ENCODE results near the gene SAA2.
"Not testable (repeated sequence)": the region's sequence is repeated elsewhere in the genome, so short reads cannot be mapped to it uniquely, and the experiment has no call there.

The SAA2 gene

DNA sequence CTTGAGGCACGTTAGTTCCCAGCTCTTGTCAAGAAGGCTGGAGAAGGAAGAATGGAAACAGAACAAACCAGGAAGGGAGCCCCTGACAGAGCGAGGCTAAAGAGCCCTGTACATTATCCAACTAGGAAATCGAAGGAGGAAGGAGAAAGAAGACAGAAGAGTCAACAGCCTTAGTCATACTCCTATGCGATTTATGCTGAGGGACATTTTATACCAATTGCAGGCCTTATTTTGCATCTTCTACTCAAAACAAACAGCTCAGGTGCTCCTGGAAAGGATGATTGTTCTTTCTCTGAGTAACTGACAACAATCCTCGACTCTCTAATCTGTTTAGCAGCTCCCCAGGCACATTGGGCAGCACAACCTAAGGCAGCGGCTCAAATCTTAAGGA is 1.3 kb downstream of the SAA2 start:
- not testable (repeated sequence) for DNase-seq

DNA sequence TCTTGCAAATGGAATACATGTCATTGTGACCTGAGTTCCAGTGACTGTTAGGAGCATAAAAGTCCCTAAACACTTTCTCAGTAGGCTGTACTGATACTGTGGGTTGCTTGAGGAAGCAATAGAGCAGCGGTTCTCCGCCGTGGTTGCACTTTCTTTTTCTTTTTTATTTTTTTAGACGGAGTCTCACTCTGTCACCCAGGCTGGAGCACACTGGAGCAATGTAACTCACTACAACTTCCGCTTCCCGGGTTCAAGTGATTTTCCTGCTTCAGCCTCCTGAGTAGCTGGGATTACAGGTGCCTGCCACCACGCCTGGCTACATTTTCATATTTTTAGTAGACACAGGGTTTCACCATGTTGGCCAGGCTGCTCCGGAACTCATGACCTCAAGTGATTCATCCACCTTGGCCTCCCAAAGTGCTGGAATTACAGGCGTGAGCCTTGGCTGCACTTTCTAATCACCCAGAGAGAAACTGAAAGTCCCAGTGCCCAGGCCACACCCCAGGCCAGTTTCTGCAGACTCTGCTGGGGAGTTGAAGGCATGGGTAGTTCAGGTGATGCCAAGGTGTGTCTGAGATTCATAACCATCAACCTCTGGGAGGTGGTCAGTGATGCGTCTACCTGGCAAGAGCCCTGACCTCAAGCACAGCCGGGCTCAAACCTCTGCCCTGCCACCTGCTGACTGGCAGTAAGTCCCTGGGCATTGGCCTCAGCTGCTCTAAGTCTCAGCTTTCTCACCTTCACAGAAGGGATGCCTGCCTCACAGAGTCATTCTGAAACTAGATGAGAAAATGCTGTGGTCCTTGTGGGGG is 1.9 kb downstream of the SAA2 start:
- DNase-seq: not testable (repeated sequence)

- no peak for DNase-seq
Observed at GRCh38 chr11:18245396-18245795, 3.1 kb downstream of the SAA2 start.

GRCh38 chr11:18243783-18244362 is 4.6 kb downstream of the SAA2 start:
- peak; percentile 29 to 47 for DNase-seq

DNA sequence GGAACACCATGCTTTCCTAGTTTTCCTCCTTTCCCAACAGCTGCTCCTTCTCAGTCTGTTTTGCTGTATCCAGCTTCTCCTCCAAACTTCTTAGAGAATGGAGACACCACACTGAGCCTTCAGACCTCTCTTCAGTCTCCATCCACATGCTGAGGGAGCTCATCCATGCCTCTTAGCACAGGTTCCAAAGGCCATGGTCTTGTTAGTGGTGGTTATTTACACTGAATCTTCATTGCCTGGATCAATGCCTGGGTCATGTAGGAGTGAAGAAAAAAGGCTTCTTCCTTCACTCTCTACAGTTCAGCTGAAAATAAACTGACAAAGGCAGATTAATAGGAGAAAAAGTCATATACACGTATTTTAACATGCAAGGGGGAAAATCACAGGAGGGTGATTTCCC is 8.8 kb downstream of the SAA2 start:
- DNase-seq: peak in 1 of 2 experiments; percentile 17

- no peak for DNase-seq
Observed at GRCh38 chr11:18236664-18237356, 11.7 kb downstream of the SAA2 start, which contains the start of gene SAA4. TSS of gene SAA4 (minus strand) at chr11:18236802. CDS start at chr11:18235926, 876 bp downstream.

GRCh38 chr11:18235394-18236334 is 12.8 kb downstream of the SAA2 start:
- no peak for DNase-seq

DNA sequence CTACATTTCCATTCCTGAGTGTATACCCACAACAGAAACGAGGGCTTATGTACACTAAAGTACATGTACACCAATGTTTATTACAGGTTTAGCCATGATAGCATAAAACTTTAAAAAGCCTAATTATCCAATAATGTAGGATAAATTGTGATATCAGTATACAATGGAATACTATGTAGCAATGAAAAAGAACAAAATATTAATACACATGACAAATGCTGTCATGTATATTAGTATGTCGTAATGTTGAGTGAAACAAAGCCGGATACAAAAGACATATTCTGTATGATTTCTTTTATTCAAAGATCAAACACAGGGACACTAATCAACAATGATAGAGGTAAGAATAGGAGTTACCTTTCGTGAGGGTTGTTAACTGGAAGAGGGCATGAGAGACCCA is 14.6 kb downstream of the SAA2 start:
- DNase-seq: no peak

DNA sequence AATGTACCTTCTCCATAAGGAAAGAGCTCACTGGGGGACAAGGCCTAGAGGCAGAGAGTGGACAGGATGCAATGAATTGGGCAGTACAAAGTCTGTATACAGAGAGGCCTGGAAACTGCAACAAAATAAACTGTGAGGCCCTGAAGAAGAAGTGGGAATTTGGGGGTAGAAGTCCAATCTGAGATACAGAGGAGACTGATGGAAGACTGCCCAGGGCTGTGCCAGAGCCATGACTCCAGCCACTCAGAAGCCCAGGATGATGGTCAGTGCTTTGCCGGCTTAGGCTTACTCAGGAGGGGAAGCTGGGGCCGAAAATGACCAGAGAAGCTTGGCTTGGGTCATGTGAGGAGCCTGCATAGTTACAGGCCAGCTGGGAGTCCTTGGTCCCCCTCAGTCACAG is 17.6 kb downstream of the SAA2 start:
- no peak for DNase-seq

DNA sequence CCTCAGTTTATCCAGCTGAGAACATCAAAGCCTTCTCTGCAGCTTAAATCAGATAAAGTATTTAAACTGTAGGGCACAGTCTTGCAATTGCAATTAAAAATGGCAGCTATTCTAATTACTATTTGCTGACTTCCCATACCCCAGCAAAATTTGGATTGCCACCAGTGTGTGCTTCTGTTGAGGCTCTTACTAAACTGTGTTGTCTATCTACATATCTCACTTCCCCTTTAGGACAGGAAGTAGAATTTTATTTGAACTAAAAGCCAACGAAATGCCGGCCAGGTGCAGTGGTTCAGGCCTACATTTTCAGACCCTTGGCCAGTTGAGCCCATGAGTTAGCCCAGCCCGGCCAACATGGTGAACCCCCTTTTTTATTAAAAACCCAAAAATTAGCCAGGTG is 19.0 kb downstream of the SAA2 start:
- no peak for DNase-seq

DNA sequence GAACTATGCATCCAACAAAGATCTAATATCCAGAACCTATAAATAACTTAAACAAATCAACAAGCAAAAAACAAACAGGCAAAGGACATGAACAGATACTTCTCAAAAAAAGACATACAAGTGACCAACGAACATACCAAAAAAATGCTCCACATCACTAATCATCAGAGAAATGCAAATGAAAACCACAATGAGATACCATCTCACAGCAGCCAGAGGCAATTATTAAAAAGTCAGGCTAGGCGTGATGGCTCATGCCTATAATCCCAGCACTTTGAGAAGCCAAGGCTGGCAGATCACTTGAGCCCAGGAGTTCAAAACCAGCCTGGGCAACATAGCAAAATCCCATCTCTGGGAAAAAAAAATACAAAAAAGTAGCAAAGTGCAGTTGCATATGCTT is 22.6 kb downstream of the SAA2 start:
- DNase-seq: no peak

DNA sequence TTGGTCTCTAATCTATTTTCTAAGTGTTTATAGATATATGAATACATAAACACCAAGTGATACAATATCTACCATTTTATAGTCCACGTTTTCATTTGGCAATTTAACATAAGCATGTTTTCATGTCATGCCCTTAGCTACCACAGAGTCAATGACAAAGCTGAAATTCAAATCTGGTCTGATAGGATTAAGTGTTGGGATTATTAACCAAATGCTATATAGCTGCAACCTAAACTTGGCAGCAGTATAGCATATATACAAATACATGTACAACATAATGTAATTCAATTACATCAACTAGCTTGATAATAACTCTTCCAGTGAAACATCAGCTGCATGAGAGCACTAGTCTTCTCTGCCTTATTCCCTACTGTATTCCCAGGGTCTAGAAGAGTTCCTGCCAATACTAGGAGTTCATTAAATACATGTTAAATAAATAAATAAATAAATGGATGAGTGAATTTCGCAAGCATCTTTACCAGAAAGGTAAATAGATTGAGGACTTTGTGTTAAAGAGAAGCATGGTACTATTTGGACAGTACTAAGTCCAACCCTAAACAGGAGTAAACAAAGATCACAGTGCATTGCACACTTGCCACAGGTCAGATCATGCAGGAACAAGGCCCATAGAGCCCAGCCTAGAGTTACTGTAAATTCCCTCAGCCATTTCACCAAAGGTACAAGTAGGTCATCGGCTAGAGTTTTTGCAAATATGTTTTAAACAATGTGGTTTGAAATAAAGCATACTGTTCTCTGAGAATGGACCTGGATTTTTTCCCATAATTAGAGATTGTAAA is 24.7 kb downstream of the SAA2 start:
- no peak for DNase-seq

- no peak for DNase-seq
Observed at GRCh38 chr11:18222814-18223421, 25.6 kb downstream of the SAA2 start.

DNA sequence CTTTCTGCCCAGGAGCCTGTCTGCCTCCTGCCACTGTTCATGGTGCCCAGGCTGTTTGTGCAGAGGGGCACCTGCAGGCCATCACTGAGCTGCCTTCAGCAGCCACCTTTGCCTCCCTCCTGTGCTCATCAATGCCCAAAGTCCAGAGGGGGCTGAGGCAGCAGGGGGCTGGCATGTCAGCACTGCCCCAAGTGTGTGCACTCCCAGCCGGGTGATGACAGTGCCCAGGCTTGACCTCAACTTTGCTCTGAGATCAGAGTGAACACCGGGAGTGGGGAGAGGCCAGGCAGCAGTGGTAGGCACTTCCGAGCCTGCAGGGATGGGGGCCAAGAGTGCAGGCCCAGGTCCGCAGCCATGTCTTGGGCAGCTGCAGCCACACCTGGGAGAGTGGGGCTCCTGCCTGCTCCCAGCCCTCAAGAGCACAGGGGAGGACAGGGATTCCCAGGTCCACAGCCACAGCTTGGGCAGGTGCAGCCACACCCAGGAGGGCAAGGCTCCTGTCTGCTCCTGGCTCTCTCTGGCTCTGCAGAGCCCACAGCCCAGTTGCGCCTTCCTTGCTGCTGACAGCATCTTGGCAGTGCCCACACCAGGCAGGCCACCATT is 27.1 kb downstream of the SAA2 start:
- DNase-seq: no peak

GRCh38 chr11:18209058-18209457 is 39.4 kb downstream of the SAA2 start:
- no peak for DNase-seq

DNA sequence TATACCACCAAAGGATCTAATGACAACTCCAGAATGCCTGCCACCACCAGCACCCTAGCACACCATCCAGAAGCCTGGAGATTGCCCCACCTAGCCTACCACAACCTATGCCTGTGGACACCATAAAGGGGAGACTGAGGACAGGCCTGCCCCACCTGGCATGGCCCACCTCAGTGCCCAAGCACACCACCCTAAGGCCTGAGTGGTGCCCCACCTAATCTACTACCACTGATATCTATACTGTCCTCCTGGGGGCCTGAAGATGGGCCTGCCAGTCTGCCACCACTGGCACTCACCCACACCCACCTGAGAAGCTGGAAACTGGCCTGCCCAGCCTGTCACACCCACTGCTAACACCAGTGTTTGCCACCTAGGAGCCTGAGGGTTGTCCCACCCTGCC is 43.7 kb downstream of the SAA2 start:
- DNase-seq: no peak

DNA sequence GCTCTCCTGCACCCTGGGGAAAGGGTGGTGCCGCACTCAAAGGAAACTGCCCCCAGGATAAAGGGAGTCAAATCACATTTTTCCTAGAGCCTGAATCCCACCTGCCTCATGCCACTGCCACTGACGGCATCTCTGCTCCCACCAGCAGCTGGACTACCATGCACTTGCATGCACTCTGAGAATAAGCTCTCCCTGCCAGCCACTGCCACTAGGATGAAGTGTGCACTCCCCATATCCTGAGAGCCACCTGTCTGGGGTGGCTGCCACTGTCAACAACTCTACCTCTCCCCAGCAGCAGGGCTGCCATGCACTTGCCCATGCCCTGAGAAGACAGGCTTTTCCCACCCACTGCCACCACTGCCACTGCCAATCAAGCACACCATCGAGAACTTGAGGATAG is 44.2 kb downstream of the SAA2 start:
- no peak for DNase-seq

GRCh38 chr11:18203723-18204122 is 44.7 kb downstream of the SAA2 start:
- peak in 1 of 2 experiments; percentile 13 for DNase-seq

GRCh38 chr11:18197738-18198137 is 50.7 kb downstream of the SAA2 start:
- DNase-seq: not testable (repeated sequence)

GRCh38 chr11:18196532-18196931 is 51.9 kb downstream of the SAA2 start:
- DNase-seq: no peak
